Endothelial cell of umbilical vein (primary cell): ENCODE data around the gene AKR1C4. TPM values are rescaled to one million over a fixed set of nuclear protein-coding genes. Genes with fewer than 3 reads are reported as not detected.
"Not testable (repeated sequence)": the region's sequence is repeated elsewhere in the genome, so short reads cannot be mapped to it uniquely, and the experiment has no call there.

Source experiments
- BruUV-seq: library from RNA; stranded (reverse); fragments of 400-500 nt; replicated peaks from 2 replicates; lab custom pipeline; 2021; lab: Mats Ljungman, UMichigan
- CTCF ChIA-PET: fragments of 300-600, 350-600 bp; sonication (Branson Sonifier 250); formaldehyde crosslinking; loops from one replicate; lab custom pipeline; 2021; ENCODE audit warnings: antibody characterized with exemption, inconsistent platforms; lab: Charles Lee
- POLR2A ChIA-PET: fragments of 300-600, 350-600 bp; sonication (Branson Sonifier 250); formaldehyde crosslinking; loops from one replicate; lab custom pipeline; 2021; ENCODE audit warnings: antibody characterized with exemption, inconsistent platforms; lab: Charles Lee
- DNase-seq: peaks from one replicate; pipeline ENCODE4 v3.0.0-alpha.2; 2011; ENCODE audit warnings: low read depth, low spot score
- FAIRE-seq: peaks from 2 replicates; lab custom pipeline; 2011; peaks lifted over from hg19 to GRCh38; lab: Jason Lieb, UNC
- H2AFZ ChIP-seq: 2 replicates; pipeline ENCODE4 v1.6.0; 2012; ENCODE audit warnings: low read depth, low read length, control low read depth, inconsistent platforms
- H3K27ac ChIP-seq: 2 replicates; pipeline ENCODE4 v1.5.1; 2011; ENCODE audit warnings: low read depth, mild to moderate bottlenecking, control low read depth, low read length, moderate library complexity; ENCODE audit not compliant: insufficient read depth
- H3K27me3 ChIP-seq, 2 experiments: 2 replicates each; pipeline versions ENCODE4 v1.6.0 to v1.6.1; 2011; ENCODE audit warnings: low read length in 2 of 2, mixed read lengths in 1 of 2; ENCODE audit not compliant: control insufficient read depth in 2 of 2, insufficient read depth in 2 of 2
- H3K36me3 ChIP-seq, 2 experiments: 2 replicates in 1 of 2; 3 replicates in 1 of 2; pipeline ENCODE4 v1.5.1; 2011; ENCODE audit warnings: low read length in 2 of 2, mild to moderate bottlenecking in 1 of 2, moderate library complexity in 1 of 2; ENCODE audit not compliant: control insufficient read depth in 2 of 2, insufficient read depth in 2 of 2; ENCODE audit errors: extremely low read depth in 1 of 2
- H3K4me1 ChIP-seq: 3 replicates; pipeline ENCODE4 v1.5.1; 2011; ENCODE audit warnings: mild to moderate bottlenecking, low read length; ENCODE audit not compliant: control insufficient read depth, insufficient read depth; ENCODE audit errors: extremely low read depth
- H3K4me2 ChIP-seq: 2 replicates; pipeline ENCODE4 v1.6.1; 2011; ENCODE audit warnings: low read length, control low read depth, mixed read lengths; ENCODE audit not compliant: insufficient read depth
- H3K4me3 ChIP-seq, 3 experiments: fragments of 200-600 bp in 1 of 3; sonication (generic), shearing (Covaris generic) in 1 of 3; replicated peaks in 1 of 3; 2 replicates each; pipeline ENCODE4 v1.5.1; 2011 to 2016; ENCODE audit warnings: control low read depth in 3 of 3, low read length in 3 of 3, mild to moderate bottlenecking in 2 of 3, inconsistent platforms in 1 of 3, low read depth in 1 of 3, moderate library complexity in 1 of 3; ENCODE audit not compliant: insufficient read depth in 1 of 3
- H3K79me2 ChIP-seq: 2 replicates; pipeline ENCODE4 v1.6.0; 2012; ENCODE audit warnings: low read length, inconsistent platforms; ENCODE audit not compliant: control insufficient read depth, insufficient read depth
- H3K9ac ChIP-seq: replicated peaks from 2 replicates; pipeline ENCODE3; 2011; ENCODE audit warnings: low read length, control low read depth; ENCODE audit not compliant: insufficient read depth; ENCODE audit errors: extremely low read depth
- H3K9me1 ChIP-seq: replicated peaks from 3 replicates; pipeline ENCODE4 v1.6.0; 2011; ENCODE audit warnings: mild to moderate bottlenecking, low read length; ENCODE audit not compliant: control insufficient read depth, insufficient read depth; ENCODE audit errors: extremely low read depth
- H3K9me3 ChIP-seq: replicated peaks from 2 replicates; pipeline ENCODE4 v1.5.1; 2012; ENCODE audit warnings: low read length, inconsistent platforms; ENCODE audit not compliant: control insufficient read depth, insufficient read depth
- H4K20me1 ChIP-seq: replicated peaks from 2 replicates; pipeline ENCODE3; 2011; ENCODE audit warnings: mild to moderate bottlenecking, low read length; ENCODE audit not compliant: control insufficient read depth, insufficient read depth; ENCODE audit errors: extremely low read depth
- EZH2 ChIP-seq: IDR thresholded peaks from 2 replicates; pipeline ENCODE4 v1.6.1; 2012; ENCODE audit warnings: borderline replicate concordance, low read depth, mild to moderate bottlenecking, moderate library complexity, low read length, inconsistent platforms; ENCODE audit not compliant: severe bottlenecking
- FOS ChIP-seq: IDR thresholded peaks from 2 replicates; pipeline ENCODE4 v1.6.1; 2011; ENCODE audit warnings: mild to moderate bottlenecking, low read length, moderate library complexity, borderline replicate concordance; ENCODE audit not compliant: insufficient read depth
- GATA2 ChIP-seq: IDR thresholded peaks from 2 replicates; pipeline ENCODE4 v1.7.0; 2011; ENCODE audit warnings: low read depth, mild to moderate bottlenecking, moderate library complexity, mixed read lengths, low read length; ENCODE audit not compliant: insufficient read length, insufficient read depth
- JUN ChIP-seq: IDR thresholded peaks from 2 replicates; pipeline ENCODE4 v1.6.1; 2011; ENCODE audit warnings: borderline replicate concordance, low read depth; ENCODE audit not compliant: insufficient read length, insufficient read depth
- MYC ChIP-seq: IDR thresholded peaks from one replicate; pipeline ENCODE4 v1.6.1; 2011; ENCODE audit warnings: mild to moderate bottlenecking, low read depth, low read length
- POLR2A ChIP-seq: IDR thresholded peaks from 2 replicates; pipeline ENCODE4 v1.6.1; 2012; ENCODE audit warnings: low read depth, mild to moderate bottlenecking, control low read depth, low read length
- POLR2AphosphoS5 ChIP-seq: IDR thresholded peaks from 2 replicates; pipeline ENCODE4 v1.6.1; 2012; ENCODE audit warnings: low read depth, mild to moderate bottlenecking, control low read depth, low read length, moderate library complexity; ENCODE audit not compliant: insufficient read depth
- dilution Hi-C: fragments of 300-500 bp; cut with MboI; formaldehyde crosslinking; loops from one replicate; pipeline ENCODE4 v1.15.0; 2019; ENCODE audit warnings: low sequenced_read_pairs; ENCODE audit not compliant: extremely low pct_ligation_motif_present
- intact Hi-C: fragments of 100-400 bp; cut with micrococcal nuclease; formaldehyde crosslinking; loops from one replicate; pipeline ENCODE4 v1.10.0; 2022
- polyA plus RNA-seq, 4 experiments: library from polyadenylated mRNA; depleted of rRNA in 3 of 4; stranded (reverse) in 3 of 4; unstranded in 1 of 4; fragments of >200 nt; gene quantifications; 2 replicates each; pipeline versions ENCODE4 v1.2.1 to v1.2.3, GENCODE V29; 2011 to 2012; ENCODE audit warnings: missing spikeins in 1 of 4
- total RNA-seq: library from RNA; stranded (reverse); gene quantifications from 2 replicates; pipeline ENCODE4 v1.2.3, GENCODE V29; 2021
- TF ChIP-seq, protein P1 (sequence below): IDR thresholded peaks from 2 replicates; pipeline ENCODE4 v1.6.1; 2011; ENCODE audit not compliant: insufficient read depth, insufficient read length
- TF ChIP-seq, protein P2 (sequence below), 2 donors: IDR thresholded peaks; 1 replicate in 1 of 2; 2 replicates in 1 of 2; pipeline ENCODE4 v1.5.1; 2011; ENCODE audit warnings: low read length in 2 of 2, mild to moderate bottlenecking in 2 of 2, moderate library complexity in 2 of 2, control low read depth in 1 of 2, inconsistent platforms in 1 of 2, low read depth in 1 of 2; ENCODE audit not compliant: insufficient read depth in 1 of 2; ENCODE audit errors: extremely low read depth in 1 of 2

Gene AKR1C4
- total and polyA plus RNA-seq, 2 donors (not counting 3 experiments of a cell fraction or from before 2014, with no cell fraction given), result not detected

- H3K9me1 ChIP-seq, dilution Hi-C loops, BruUV-seq, POLR2A ChIA-PET, H2AFZ ChIP-seq, H3K9me3 ChIP-seq, H3K36me3 ChIP-seq, H3K27ac ChIP-seq, H3K9ac ChIP-seq, H4K20me1 ChIP-seq, H3K79me2 ChIP-seq, H3K4me3 ChIP-seq, FAIRE-seq, CTCF ChIA-PET, DNase-seq, H3K4me1 ChIP-seq, intact Hi-C loops, H3K4me2 ChIP-seq, H3K27me3 ChIP-seq: not testable (repeated sequence)
Measured at GRCh38 chr10:5237541-5237940, 40.9 kb downstream of the AKR1C4 start.

- Histone ChIP-seq H3K27me3 (no peaks in the 10 kb centered on the region), H3K9ac (no peak overlapping the region), H2AFZ (no peak overlapping the region), H3K9me3 (no peaks in the 10 kb centered on the region), H3K79me2 (no peaks in the 10 kb centered on the region), H3K36me3 (no peaks in the 10 kb centered on the region), H3K4me3 (no peak overlapping the region), H4K20me1 (no peaks in the 10 kb centered on the region), H3K27ac (no peak overlapping the region), H3K4me2 (no peak overlapping the region), H3K9me1 (no peaks in the 10 kb centered on the region), H3K4me1 (no peaks in the 10 kb centered on the region)
- dilution Hi-C loops, result no loop called here
- no TSS peak for BruUV-seq
- TF ChIP-seq, protein P1, sequence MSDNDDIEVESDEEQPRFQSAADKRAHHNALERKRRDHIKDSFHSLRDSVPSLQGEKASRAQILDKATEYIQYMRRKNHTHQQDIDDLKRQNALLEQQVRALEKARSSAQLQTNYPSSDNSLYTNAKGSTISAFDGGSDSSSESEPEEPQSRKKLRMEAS, result no peak
- TF ChIP-seq POLR2A, result no peak
- no peak for TF ChIP-seq JUN
- TF ChIP-seq EZH2, result no peak
- TF ChIP-seq, protein P2, sequence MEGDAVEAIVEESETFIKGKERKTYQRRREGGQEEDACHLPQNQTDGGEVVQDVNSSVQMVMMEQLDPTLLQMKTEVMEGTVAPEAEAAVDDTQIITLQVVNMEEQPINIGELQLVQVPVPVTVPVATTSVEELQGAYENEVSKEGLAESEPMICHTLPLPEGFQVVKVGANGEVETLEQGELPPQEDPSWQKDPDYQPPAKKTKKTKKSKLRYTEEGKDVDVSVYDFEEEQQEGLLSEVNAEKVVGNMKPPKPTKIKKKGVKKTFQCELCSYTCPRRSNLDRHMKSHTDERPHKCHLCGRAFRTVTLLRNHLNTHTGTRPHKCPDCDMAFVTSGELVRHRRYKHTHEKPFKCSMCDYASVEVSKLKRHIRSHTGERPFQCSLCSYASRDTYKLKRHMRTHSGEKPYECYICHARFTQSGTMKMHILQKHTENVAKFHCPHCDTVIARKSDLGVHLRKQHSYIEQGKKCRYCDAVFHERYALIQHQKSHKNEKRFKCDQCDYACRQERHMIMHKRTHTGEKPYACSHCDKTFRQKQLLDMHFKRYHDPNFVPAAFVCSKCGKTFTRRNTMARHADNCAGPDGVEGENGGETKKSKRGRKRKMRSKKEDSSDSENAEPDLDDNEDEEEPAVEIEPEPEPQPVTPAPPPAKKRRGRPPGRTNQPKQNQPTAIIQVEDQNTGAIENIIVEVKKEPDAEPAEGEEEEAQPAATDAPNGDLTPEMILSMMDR (IDR thresholded peaks at IDR 0.05; ENCODE audit: extremely low read depth in 1 of 2, insufficient read depth in 1 of 2, low read depth in 1 of 2, low read length in 2 of 2), result no peak
- TF ChIP-seq POLR2AphosphoS5, result no peak
- TF ChIP-seq FOS, result no peak
- TF ChIP-seq MYC, result no peak
- TF ChIP-seq GATA2, result no peak
- ChIA-PET POLR2A (no interaction called here), CTCF (no interaction called here)
- intact Hi-C loops, result no loop called here
- DNase-seq (no peak), FAIRE-seq (no peak)
Measured at GRCh38 chr10:5242585-5242984, 45.9 kb downstream of the AKR1C4 start.
